HFF-Myc (cell line): ENCODE measurements around the gene ARHGAP42.

ENCODE experiments used
- DNase-seq: peaks from one replicate; pipeline ENCODE4 v3.0.0-alpha.2; 2011; ENCODE audit warnings: low read depth; ENCODE audit errors: extremely low read depth
- H3K4me3 ChIP-seq: replicated peaks from 2 replicates; pipeline ENCODE4 v1.5.1; 2011; ENCODE audit warnings: low read depth, mild to moderate bottlenecking, control low read depth, low read length
- TF ChIP-seq, protein P1 (sequence below): IDR thresholded peaks from 2 replicates; pipeline ENCODE4 v1.5.1; 2012; ENCODE audit warnings: mild to moderate bottlenecking, low read depth, low read length, control low read depth; ENCODE audit errors: missing control alignments

The ARHGAP42 gene

GRCh38 chr11:100966366-100966765 is 279.3 kb downstream of the ARHGAP42 start:
- DNase-seq = no peak
- no peak overlapping the region for H3K4me3 ChIP-seq
- TF ChIP-seq, protein P1, sequence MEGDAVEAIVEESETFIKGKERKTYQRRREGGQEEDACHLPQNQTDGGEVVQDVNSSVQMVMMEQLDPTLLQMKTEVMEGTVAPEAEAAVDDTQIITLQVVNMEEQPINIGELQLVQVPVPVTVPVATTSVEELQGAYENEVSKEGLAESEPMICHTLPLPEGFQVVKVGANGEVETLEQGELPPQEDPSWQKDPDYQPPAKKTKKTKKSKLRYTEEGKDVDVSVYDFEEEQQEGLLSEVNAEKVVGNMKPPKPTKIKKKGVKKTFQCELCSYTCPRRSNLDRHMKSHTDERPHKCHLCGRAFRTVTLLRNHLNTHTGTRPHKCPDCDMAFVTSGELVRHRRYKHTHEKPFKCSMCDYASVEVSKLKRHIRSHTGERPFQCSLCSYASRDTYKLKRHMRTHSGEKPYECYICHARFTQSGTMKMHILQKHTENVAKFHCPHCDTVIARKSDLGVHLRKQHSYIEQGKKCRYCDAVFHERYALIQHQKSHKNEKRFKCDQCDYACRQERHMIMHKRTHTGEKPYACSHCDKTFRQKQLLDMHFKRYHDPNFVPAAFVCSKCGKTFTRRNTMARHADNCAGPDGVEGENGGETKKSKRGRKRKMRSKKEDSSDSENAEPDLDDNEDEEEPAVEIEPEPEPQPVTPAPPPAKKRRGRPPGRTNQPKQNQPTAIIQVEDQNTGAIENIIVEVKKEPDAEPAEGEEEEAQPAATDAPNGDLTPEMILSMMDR = no peak

DNA sequence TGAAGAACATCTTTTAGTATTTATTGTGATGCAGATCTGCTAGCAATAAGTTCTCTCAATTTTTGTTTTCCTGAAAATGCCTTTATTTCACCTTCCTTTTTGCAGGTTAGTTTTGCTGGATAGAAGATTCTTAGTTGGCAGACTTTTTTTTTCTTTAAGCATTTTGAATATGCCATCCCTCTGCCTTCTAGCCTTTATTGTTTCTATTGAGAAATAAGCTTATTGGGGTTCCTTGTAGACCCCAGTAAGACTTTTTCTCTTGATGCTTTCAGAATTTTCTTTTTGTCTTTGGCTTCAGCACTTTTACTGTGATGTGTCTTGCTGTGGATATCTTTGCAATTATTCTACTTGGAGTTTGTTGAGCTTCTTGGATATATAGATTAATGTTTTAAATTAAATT is 281.9 kb downstream of the ARHGAP42 start:
- DNase-seq = no peak
- TF ChIP-seq, protein P1 = no peak
- H3K4me3 ChIP-seq = no peak overlapping the region

DNA sequence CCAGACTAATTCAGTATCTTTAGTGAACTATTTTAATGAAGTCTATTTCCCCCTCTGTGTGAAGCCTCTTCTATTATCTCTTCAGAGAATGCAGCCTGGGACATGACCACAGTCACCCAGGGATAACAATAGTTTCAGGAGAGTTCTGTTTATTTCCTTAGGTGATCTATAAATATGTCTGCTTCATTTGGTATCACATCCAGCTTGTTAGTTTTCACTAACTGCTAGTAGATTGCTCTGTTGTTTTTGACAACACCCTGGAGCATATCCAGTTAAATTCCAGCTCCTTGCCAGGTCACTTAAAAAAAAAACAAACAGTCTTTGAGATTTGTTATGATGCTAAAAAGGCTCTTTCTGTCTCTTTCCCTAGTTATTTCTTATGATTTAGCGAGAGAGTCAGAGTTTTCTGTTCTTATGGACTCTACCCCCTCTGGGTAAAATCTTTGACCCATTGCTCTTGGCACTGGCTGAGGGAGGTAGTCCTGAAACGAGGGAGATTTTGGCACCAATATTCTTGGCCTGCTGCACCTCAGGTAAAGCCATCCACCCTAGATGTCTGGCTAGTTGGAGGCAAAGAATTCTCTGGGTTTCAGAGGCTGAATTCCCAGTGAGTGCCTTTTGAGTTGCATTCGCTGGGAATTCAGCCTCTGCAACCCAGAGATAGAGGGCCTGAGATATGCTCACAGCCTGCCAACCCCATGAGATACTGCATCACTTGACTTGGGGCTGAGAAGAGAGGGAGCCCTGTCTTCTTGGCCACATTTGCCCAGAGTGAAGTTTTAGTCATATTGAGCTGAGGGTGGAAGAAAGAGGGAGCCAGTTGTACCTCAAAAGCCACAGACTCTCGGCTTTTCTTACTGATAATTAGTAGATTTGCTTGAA is 283.4 kb downstream of the ARHGAP42 start:
- no peak overlapping the region for H3K4me3 ChIP-seq
- TF ChIP-seq, protein P1 = no peak
- no peak for DNase-seq

- no peak for DNase-seq
- TF ChIP-seq, protein P1 = no peak
These were observed 285.0 kb downstream of the ARHGAP42 start for GRCh38 chr11:100972046-100972445.

GRCh38 chr11:100978442-100978841 is 291.4 kb downstream of the ARHGAP42 start:
- TF ChIP-seq, protein P1 = no peak

More at GRCh38 chr11:100972046-100972445, 285.0 kb downstream of the ARHGAP42 start:
- no peak overlapping the region for H3K4me3 ChIP-seq

GRCh38 chr11:100978939-100979338 is 291.9 kb downstream of the ARHGAP42 start:
- TF ChIP-seq, protein P1 = no peak
- DNase-seq = no peak
- H3K4me3 ChIP-seq = no peak overlapping the region

More at GRCh38 chr11:100978442-100978841, 291.4 kb downstream of the ARHGAP42 start:
- DNase-seq = no peak
- H3K4me3 ChIP-seq = no peak overlapping the region
